ACHN (cell line): ENCODE data around the gene LAMA3.

Experiments used
- DNase-seq: peaks from one replicate; pipeline ENCODE4 v3.0.0-alpha.2; 2015
- in situ Hi-C: cut with HindIII; loops from 2 replicates; pipeline ENCODE4 v1.10.0; 2017; ENCODE audit warnings: low sequenced_read_pairs, low pct_ligation_motif_present, low pct_unique_long_range_greater_than_20kb

Gene LAMA3

GRCh38 chr18:23824669-23825068 is 135.4 kb downstream of the LAMA3 start:
- in situ Hi-C loops: no loop called here

DNA sequence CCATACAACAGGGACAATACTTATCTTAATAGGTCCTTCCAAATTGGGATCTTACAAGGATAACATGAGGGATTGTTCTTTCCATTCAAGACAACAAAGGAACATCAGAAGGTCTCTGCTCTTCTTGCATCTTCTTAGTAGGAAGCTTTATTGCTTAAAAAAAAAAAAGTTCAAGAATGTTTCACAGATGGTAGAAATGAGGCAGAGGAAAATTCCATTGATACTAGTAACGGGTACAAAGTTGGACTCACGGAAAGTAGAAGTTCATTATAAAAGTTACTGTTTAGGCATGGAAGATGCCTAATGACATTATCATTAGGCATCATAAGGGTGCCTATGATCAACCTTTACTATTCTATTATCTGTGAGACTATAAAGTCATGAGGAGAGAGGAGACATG is 136.2 kb downstream of the LAMA3 start:
- in situ Hi-C loops: no loop called here
- peak; percentile 49 for DNase-seq

More at GRCh38 chr18:23824669-23825068, 135.4 kb downstream of the LAMA3 start:
- peak; percentile 45 for DNase-seq

- in situ Hi-C loops: no loop called here
These were observed 136.7 kb downstream of the LAMA3 start for GRCh38 chr18:23825978-23826405.

GRCh38 chr18:23826850-23827620 is 137.8 kb downstream of the LAMA3 start:
- in situ Hi-C loops: no loop called here
- DNase-seq: no peak

More at GRCh38 chr18:23825978-23826405, 136.7 kb downstream of the LAMA3 start:
- DNase-seq: peak; percentile 94

GRCh38 chr18:23827681-23828080 is 138.4 kb downstream of the LAMA3 start:
- peak; percentile 83 for DNase-seq
- in situ Hi-C loops: no loop called here

DNA sequence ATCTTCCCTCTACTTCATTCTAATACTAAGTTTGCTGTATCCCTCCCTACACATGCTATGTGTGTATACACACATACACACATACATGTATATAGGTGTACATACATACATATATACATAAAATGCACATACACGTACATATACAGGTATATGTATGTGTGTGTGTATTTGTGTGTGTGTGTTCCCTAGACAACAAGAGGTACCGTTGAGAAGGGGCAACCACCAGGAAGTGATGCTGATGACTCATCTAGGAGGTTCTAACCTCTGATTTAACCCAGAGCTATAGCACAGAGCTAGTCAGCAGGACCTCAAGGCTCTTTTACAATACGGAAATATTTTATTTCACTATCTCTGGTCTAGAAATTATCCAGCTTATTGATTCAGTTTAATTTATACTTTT is 139.2 kb downstream of the LAMA3 start:
- DNase-seq: peak; percentile 86

DNA sequence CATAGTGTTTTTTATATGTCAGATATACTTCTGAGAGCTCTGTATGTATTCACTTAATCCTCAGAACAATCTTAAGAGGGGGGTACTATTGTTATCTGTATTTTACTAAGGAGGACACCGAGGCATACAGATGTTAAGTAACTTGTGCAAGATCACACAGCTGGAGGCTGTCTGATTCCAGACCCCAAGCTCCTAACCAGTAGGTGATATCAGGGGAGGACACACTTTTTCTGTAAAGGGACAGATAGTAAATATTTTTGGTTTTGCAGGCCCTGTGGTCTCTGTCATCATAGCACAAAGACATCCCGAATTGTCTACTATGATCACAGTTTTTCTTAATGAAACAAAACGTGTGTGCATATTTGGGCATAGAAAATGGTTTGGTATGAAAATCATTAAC is 143.7 kb downstream of the LAMA3 start:
- no peak for DNase-seq
- in situ Hi-C loops: no loop called here

More for the DNA sequence above, 139.2 kb downstream of the LAMA3 start:
- in situ Hi-C loops: no loop called here

GRCh38 chr18:23833714-23834113 is 144.5 kb downstream of the LAMA3 start:
- in situ Hi-C loops: no loop called here
- DNase-seq: no peak

GRCh38 chr18:23835091-23835490 is 145.8 kb downstream of the LAMA3 start:
- DNase-seq: no peak

DNA sequence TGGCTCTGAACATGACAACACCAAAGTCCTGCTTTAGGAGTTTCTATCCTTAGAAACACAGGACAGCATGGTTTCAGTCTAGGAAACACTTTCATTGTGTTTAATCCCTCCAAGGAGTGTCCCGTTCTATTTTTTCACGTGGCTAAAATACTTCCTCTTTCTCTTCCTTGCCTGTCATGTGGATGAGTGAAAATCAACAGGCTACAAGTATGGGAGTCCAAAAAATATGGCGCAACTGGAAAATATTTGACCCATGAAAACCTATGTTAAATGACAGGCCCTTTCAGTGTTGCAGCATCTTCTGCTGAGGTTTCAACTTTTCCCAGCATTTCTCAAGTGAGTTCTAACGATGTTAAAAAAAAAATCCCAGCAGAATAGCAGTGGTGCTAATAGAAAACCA is 146.3 kb downstream of the LAMA3 start:
- DNase-seq: no peak
- in situ Hi-C loops: no loop called here

More at GRCh38 chr18:23835091-23835490, 145.8 kb downstream of the LAMA3 start:
- in situ Hi-C loops: no loop called here

- in situ Hi-C loops: no loop called here
- no peak for DNase-seq
These were observed 148.3 kb downstream of the LAMA3 start for GRCh38 chr18:23837591-23837990.

GRCh38 chr18:23838233-23838632 is 149.0 kb downstream of the LAMA3 start:
- DNase-seq: no peak
- in situ Hi-C loops: no loop called here

DNA sequence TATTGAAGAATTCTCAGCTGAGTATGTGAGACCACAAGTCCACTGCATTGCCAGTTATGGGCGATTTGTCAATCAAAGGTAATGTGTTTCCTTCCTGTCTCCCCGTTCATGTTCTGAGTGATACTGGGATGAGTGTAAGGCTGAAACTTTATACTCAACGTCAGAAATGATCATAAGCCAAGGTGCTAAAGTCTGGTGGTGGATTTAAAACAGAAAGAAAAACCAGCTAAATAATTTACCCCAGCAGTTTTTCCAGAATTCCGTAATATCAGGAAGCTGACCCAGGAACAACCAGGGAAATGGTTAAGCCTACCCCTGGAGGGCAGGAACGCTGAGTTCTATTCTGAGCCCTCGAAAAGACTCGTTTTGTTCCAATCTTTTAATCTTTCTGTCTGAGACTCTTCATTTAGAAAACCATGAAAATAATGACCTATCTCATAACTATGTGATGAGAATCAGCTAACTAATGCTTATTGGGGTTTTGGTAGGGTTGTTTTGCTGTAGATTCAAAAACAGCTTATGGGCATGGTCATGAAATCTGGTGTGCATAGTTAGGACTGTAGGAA is 149.6 kb downstream of the LAMA3 start:
- no peak for DNase-seq
- in situ Hi-C loops: no loop called here

- no peak for DNase-seq
- in situ Hi-C loops: no loop called here
These were observed 153.1 kb downstream of the LAMA3 start for GRCh38 chr18:23842305-23842704.

- DNase-seq: no peak
- in situ Hi-C loops: no loop called here
These were observed 155.9 kb downstream of the LAMA3 start for GRCh38 chr18:23844991-23845680.

DNA sequence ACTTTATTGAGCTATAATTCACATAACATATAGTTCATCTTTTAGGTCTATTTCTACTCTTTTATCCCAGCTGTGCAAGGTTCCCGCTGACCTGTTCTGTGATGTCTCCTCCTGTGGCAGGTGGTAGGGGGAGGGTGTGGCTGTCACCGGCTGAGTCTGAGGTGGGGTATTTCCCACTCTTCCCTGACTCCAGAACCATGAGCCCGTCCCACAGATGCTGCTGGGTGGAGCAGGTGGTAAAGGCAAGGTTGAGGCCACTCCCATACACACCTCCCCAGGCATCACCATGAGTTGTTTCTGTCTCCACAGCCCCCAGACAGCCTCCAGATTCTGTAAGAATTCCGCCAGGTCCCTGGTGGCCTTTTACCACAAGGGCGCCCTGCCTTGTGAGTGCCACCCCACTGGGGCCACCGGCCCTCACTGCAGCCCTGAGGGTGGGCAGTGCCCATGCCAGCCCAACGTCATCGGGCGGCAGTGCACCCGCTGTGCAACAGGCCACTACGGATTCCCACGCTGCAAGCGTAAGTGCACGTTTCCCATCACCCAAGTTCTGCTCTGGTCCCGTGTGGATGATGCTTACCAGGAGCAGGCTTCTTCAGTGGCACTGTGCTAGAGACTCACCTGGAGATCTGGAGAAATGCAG is 156.9 kb downstream of the LAMA3 start:
- no peak for DNase-seq
- in situ Hi-C loops: no loop called here

GRCh38 chr18:23847321-23847986 is 158.2 kb downstream of the LAMA3 start:
- in situ Hi-C loops: no loop called here
- no peak for DNase-seq

DNA sequence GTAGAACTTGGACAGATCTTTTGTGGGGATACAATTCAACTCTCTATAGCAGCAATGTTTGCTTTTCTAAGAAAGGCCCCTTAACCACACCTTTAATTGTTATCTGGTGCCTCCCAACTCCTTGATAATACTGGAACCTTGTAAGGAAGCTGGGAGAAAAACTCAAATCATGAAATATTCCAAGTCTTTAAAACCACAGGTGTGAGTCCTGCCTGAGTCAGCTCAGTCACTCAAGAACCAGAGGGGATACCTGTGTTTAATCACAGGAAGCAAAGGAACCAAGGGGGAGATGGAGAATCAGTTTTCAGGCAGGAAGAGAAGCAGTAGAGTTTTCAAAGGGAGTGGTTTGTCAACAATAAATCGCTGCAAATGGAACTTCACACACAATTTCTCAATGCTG is 159.9 kb downstream of the LAMA3 start:
- in situ Hi-C loops: no loop called here
- DNase-seq: no peak

DNA sequence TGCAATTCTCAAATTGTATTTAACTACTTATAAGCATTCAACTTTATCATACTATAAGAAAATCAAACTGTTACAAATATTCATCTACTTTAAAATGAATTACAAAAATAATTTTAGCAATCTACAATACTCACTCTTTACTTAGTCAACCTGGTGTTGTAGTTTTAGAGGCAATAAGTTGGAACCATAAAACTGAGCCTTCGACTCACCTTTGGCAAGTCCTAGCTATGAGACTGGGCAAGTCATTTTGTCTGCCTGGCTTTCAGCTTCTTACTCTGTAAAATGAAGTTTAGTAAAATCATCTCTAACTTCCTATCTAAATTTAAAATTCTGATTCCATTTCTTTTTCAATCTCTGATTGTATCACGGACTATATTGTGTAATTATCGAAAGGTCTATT is 161.0 kb downstream of the LAMA3 start:
- DNase-seq: no peak
- in situ Hi-C loops: no loop called here
